OCI-LY1 (cell line): ENCODE results near the gene NPHS2.

Experiments
- EZH2 ChIP-seq: fragments of 200-600 bp; sonication (generic), shearing (Covaris generic); IDR thresholded peaks from 2 replicates; pipeline ENCODE4 v1.8.0; 2017; ENCODE audit warnings: borderline replicate concordance, mixed run types, mild to moderate bottlenecking, antibody characterized with exemption, low read length, moderate library complexity, mixed read lengths
- TF ChIP-seq, protein P1 (sequence below): fragments of 200-600 bp; sonication (generic), shearing (Covaris generic); IDR thresholded peaks from 2 replicates; pipeline ENCODE4 v1.5.1; 2017; ENCODE audit warnings: mild to moderate bottlenecking, antibody characterized with exemption, low read length, moderate library complexity, mixed read lengths

DNA sequence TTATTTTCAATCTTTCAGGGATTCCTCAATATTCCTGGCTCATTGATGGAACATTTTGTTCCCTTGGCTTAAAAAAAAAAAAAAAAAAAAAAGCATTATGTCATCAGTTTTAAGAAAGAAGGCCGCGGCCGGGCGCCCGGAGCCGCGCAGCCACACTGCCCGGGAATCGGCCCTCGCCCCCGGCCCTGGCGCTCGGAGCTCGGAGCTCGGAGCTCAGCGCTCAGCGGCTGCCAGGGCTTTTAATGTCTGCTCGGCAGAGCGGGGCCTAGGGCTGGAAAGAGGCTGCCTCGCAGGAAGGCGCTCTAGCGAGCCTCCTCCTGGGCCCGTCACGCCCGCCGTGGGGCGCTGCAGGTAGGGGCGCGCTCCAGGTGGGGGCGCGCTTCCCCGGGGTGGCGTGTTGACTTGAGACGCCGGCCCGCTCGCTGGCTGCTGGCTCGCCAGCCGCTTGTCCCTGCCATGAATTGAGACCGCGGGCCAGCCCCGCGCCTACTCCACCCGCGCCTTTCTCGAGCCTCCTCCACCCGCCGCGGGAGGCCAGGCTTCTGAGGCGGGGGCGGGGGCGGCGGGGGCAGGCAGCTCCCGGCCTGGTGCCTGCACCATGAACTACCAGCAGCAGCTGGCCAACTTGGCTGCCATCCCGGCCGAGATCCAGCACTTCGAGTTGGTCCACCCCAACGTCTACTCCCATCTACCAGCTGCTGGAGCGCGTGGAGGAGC lies 10.5 kb upstream of the NPHS2 start:
- TF ChIP-seq, protein P1, sequence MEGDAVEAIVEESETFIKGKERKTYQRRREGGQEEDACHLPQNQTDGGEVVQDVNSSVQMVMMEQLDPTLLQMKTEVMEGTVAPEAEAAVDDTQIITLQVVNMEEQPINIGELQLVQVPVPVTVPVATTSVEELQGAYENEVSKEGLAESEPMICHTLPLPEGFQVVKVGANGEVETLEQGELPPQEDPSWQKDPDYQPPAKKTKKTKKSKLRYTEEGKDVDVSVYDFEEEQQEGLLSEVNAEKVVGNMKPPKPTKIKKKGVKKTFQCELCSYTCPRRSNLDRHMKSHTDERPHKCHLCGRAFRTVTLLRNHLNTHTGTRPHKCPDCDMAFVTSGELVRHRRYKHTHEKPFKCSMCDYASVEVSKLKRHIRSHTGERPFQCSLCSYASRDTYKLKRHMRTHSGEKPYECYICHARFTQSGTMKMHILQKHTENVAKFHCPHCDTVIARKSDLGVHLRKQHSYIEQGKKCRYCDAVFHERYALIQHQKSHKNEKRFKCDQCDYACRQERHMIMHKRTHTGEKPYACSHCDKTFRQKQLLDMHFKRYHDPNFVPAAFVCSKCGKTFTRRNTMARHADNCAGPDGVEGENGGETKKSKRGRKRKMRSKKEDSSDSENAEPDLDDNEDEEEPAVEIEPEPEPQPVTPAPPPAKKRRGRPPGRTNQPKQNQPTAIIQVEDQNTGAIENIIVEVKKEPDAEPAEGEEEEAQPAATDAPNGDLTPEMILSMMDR = peak; percentile 22; the same call in 1 of the 2 replicates
- no peak for TF ChIP-seq EZH2
